Naive thymus-derived CD4-positive, alpha-beta T cell (primary cell): ENCODE measurements around the gene CNPY2. TPM values are rescaled to one million over a fixed set of nuclear protein-coding genes. Genes with fewer than 3 reads are reported as not detected.
A peak's percentile ranks its signal among the peaks of the same experiment; 100 is the strongest.
"Not testable (repeated sequence)": the region's sequence is repeated elsewhere in the genome, so short reads cannot be mapped to it uniquely, and the experiment has no call there.

Experiments
- ATAC-seq: fragments of 150-1000 bp; cut with Tn5 transposase; 2 replicates; pipeline ENCODE4 v1.10.0; 2021; ENCODE audit warnings: mild to moderate bottlenecking, moderate library complexity
- CTCF ChIA-PET: fragments of 350-600 bp; sonication (Branson Sonifier 250); formaldehyde crosslinking; loops from one replicate; lab custom pipeline; 2021; ENCODE audit warnings: antibody characterized with exemption; lab: Charles Lee
- POLR2A ChIA-PET: fragments of 350-600 bp; sonication (Branson Sonifier 250); formaldehyde crosslinking; loops from one replicate; lab custom pipeline; 2021; ENCODE audit warnings: antibody characterized with exemption, inconsistent platforms; lab: Charles Lee
- DNase-seq, 9 donors: peaks; one replicate each; pipeline versions ENCODE4 v3.0.0 to v3.0.0-alpha.2; 2020 to 2022; ENCODE audit warnings: mixed read lengths in 1 of 9
- H3K27ac ChIP-seq: one replicate; pipeline ENCODE4 v1.7.0; 2013; ENCODE audit warnings: mild to moderate bottlenecking, low read depth, low read length, moderate library complexity
- H3K27me3 ChIP-seq, 2 donors: one replicate each; pipeline ENCODE4 v1.7.0; 2013; ENCODE audit warnings: low read length in 2 of 2, mild to moderate bottlenecking in 2 of 2, moderate library complexity in 2 of 2; ENCODE audit not compliant: control insufficient read depth in 2 of 2, insufficient read depth in 2 of 2
- H3K36me3 ChIP-seq, 3 experiments: 1 replicate in 2 of 3; 2 replicates in 1 of 3; pipeline ENCODE4 v1.7.0; 2013; ENCODE audit warnings: low read length in 3 of 3, mild to moderate bottlenecking in 3 of 3, moderate library complexity in 1 of 3; ENCODE audit not compliant: insufficient read depth in 3 of 3, control insufficient read depth in 2 of 3
- H3K4me1 ChIP-seq, 2 donors: one replicate each; pipeline ENCODE4 v1.7.0; 2013; ENCODE audit warnings: low read length in 2 of 2, mild to moderate bottlenecking in 2 of 2, moderate library complexity in 1 of 2; ENCODE audit not compliant: control insufficient read depth in 2 of 2, insufficient read depth in 2 of 2
- H3K4me3 ChIP-seq: 2 replicates; pipeline ENCODE4 v1.7.0; 2013; ENCODE audit warnings: mild to moderate bottlenecking, low read length
- H3K9me3 ChIP-seq, 3 experiments: 1 replicate in 2 of 3; 2 replicates in 1 of 3; pipeline ENCODE4 v1.7.0; 2013; ENCODE audit warnings: low read length in 3 of 3; ENCODE audit not compliant: control insufficient read depth in 2 of 3
- H3K27ac Mint-ChIP-seq, 9 donors: one replicate each; pipeline ENCODE4 v1.8.0; 2020 to 2022; ENCODE audit warnings: mixed read lengths in 9 of 9, mild to moderate bottlenecking in 8 of 9, moderate library complexity in 5 of 9, inconsistent platforms in 2 of 9
- H3K27me3 Mint-ChIP-seq, 5 donors: one replicate each; pipeline ENCODE4 v1.8.0; 2021 to 2022; ENCODE audit warnings: mixed read lengths in 5 of 5, mild to moderate bottlenecking in 1 of 5
- H3K36me3 Mint-ChIP-seq, 5 donors: one replicate each; pipeline ENCODE4 v1.8.0; 2020 to 2022; ENCODE audit warnings: mixed read lengths in 5 of 5, mild to moderate bottlenecking in 3 of 5, inconsistent platforms in 1 of 5
- H3K4me1 Mint-ChIP-seq, 7 donors: one replicate each; pipeline ENCODE4 v1.8.0; 2020 to 2022; ENCODE audit warnings: mixed read lengths in 7 of 7, mild to moderate bottlenecking in 3 of 7, inconsistent platforms in 1 of 7
- H3K4me3 Mint-ChIP-seq, 10 donors: one replicate each; pipeline ENCODE4 v1.8.0; 2020 to 2022; ENCODE audit warnings: mild to moderate bottlenecking in 10 of 10, mixed read lengths in 10 of 10, moderate library complexity in 6 of 10, inconsistent platforms in 2 of 10
- H3K9me3 Mint-ChIP-seq, 11 donors: one replicate each; pipeline ENCODE4 v1.8.0; 2020 to 2022; ENCODE audit warnings: mixed read lengths in 11 of 11, mild to moderate bottlenecking in 4 of 11, inconsistent platforms in 1 of 11, moderate library complexity in 1 of 11
- intact Hi-C, 2 donors: fragments of 100-400 bp; cut with micrococcal nuclease; formaldehyde crosslinking; loops; one replicate each; pipeline ENCODE4 v1.15.1; 2023
- polyA plus RNA-seq, 2 donors: library from polyadenylated mRNA; unstranded; fragments of 300-500 nt; fragmentation: Illumina TruSeq; gene quantifications; one replicate each; pipeline ENCODE4 v1.2.3, GENCODE V29; 2021
- total RNA-seq, 6 experiments: library from RNA in 5 of 6; stranded (reverse) in 5 of 6; gene quantifications; 1 replicate in 5 of 6; 2 replicates in 1 of 6; pipeline ENCODE4 v1.2.3 and lab custom pipeline; 2021 to 2026

Gene CNPY2
- total and polyA plus RNA-seq, 7 experiments from 2014 or later, result 48.4 to 184 (median 89.9) TPM

GRCh38 chr12:56332512-56333196 lies 16.9 kb upstream of the CNPY2 start:
- peaks cover 0 to 2% (median 0%) of the 10 kb centered on the region in 5 donors for H3K27me3 Mint-ChIP-seq
- intact Hi-C loops, result loop anchor here in 1 of 2 donors (1.0 to 10.0 kb wide), 6 partner anchors 16 to 1412 kb away; partner anchors contain the start of genes CS, NABP2, RNF41 and SPRYD4
- DNase-seq (no peak), ATAC-seq (no peak)
- Histone ChIP-seq H3K36me3 (peaks cover 0 to 10% (median 0%) of the 10 kb centered on the region in 3 experiments), H3K4me1 (peaks cover 16 to 20% of the 10 kb centered on the region in 2 donors), H3K9me3 (no peaks in the 10 kb centered on the region), H3K4me3 (peak overlapping the region; percentile 93), H3K27me3 (no peaks in the 10 kb centered on the region), H3K27ac (peak overlapping the region; percentile 98)
- H3K4me1 Mint-ChIP-seq, result peaks cover 12 to 53% (median 36%) of the 10 kb centered on the region in 7 donors
- peak overlapping the region; percentile 97 to 100 (median 99) for H3K27ac Mint-ChIP-seq
- ChIA-PET POLR2A (interaction anchor here (0.7 to 9.8 kb wide), 15 partner anchors 9 to 503 kb away, joined by 3 to 156 read pairs (median 4); partner anchors contain the start of genes APOF, CNPY2, COQ10A and DNAJC14), CTCF (interaction anchor here (0.6 to 3.0 kb wide), 5 partner anchors 27 to 261 kb away, joined by 3 to 10 read pairs (median 5); partner anchors contain the start of genes RNF41 and STAT2)
- peaks cover 0 to 2% (median 0%) of the 10 kb centered on the region in 11 donors for H3K9me3 Mint-ChIP-seq
- peaks cover 0 to 14% (median 3%) of the 10 kb centered on the region in 5 donors for H3K36me3 Mint-ChIP-seq
- peak overlapping the region; percentile 89 to 99 (median 95) for H3K4me3 Mint-ChIP-seq

- Mint-ChIP-seq H3K27ac (peak overlapping the region in 4 of 9 donors; percentile 8 to 68 (median 26)), H3K4me1 (peaks cover 12 to 39% (median 25%) of the 10 kb centered on the region in 7 donors), H3K27me3 (peaks cover 0 to 2% (median 0%) of the 10 kb centered on the region in 5 donors), H3K4me3 (no peak overlapping the region), H3K9me3 (peaks cover 0 to 2% (median 0%) of the 10 kb centered on the region in 11 donors), H3K36me3 (peaks cover 5 to 25% (median 16%) of the 10 kb centered on the region in 5 donors)
- Histone ChIP-seq H3K27me3 (no peaks in the 10 kb centered on the region), H3K9me3 (no peaks in the 10 kb centered on the region), H3K4me3 (no peak overlapping the region), H3K4me1 (peaks cover 16 to 18% of the 10 kb centered on the region in 2 donors), H3K36me3 (peaks cover 0 to 27% (median 9%) of the 10 kb centered on the region in 3 experiments), H3K27ac (no peak overlapping the region)
- no peak for ATAC-seq
- no peak for DNase-seq
- ChIA-PET CTCF (interaction anchor here (0.5 to 0.7 kb wide), 2 partner anchors 63 to 175 kb away, joined by 3 read pairs; no protein-coding TSS in a partner anchor), POLR2A (interaction anchor here (0.7 to 9.8 kb wide), 4 partner anchors 22 to 205 kb away, joined by 3 to 156 read pairs (median 8); partner anchors contain the start of genes APOF and STAT2)
- intact Hi-C loops, result loop anchor here in 1 of 2 donors (5.0 to 10.0 kb wide), 3 partner anchors 109 to 1414 kb away; partner anchors contain the start of genes NABP2, RNF41, TIMELESS and TSPAN31
These were observed 15.2 kb upstream of the CNPY2 start for GRCh38 chr12:56330936-56331490.

- H3K9me3 Mint-ChIP-seq, result no peaks in the 10 kb centered on the region
These were observed 10.7 kb upstream of the CNPY2 start for GRCh38 chr12:56326533-56326932.

GRCh38 chr12:56326126-56326525 lies 10.3 kb upstream of the CNPY2 start:
- Mint-ChIP-seq H3K27ac (peak overlapping the region in 1 of 9 donors; percentile 34), H3K27me3 (no peaks in the 10 kb centered on the region), H3K4me1 (peaks cover 0 to 7% (median 4%) of the 10 kb centered on the region in 7 donors), H3K36me3 (peaks cover 28 to 48% (median 33%) of the 10 kb centered on the region in 5 donors), H3K9me3 (no peaks in the 10 kb centered on the region), H3K4me3 (peak overlapping the region in 1 of 10 donors; percentile 32)
- Histone ChIP-seq H3K4me1 (no peaks in the 10 kb centered on the region), H3K9me3 (no peaks in the 10 kb centered on the region), H3K27me3 (no peaks in the 10 kb centered on the region), H3K27ac (no peak overlapping the region), H3K36me3 (peaks cover 0 to 70% (median 31%) of the 10 kb centered on the region in 3 experiments), H3K4me3 (no peak overlapping the region)
- intact Hi-C loops, result no loop called here
- POLR2A ChIA-PET, result interaction anchor here (0.9 kb wide), 2 partner anchors 11 to 138 kb away, joined by 3 to 4 read pairs; no protein-coding TSS in a partner anchor
- CTCF ChIA-PET, result no interaction called here
- DNase-seq, result no peak
- ATAC-seq, result no peak

More at GRCh38 chr12:56326533-56326932, 10.7 kb upstream of the CNPY2 start:
- no peak for DNase-seq
- Mint-ChIP-seq H3K27ac (peak overlapping the region in 1 of 9 donors; percentile 10), H3K27me3 (no peaks in the 10 kb centered on the region), H3K4me1 (peaks cover 0 to 8% (median 5%) of the 10 kb centered on the region in 7 donors), H3K36me3 (peaks cover 28 to 52% (median 33%) of the 10 kb centered on the region in 5 donors), H3K4me3 (no peak overlapping the region)
- intact Hi-C loops, result no loop called here
- Histone ChIP-seq H3K27ac (no peak overlapping the region), H3K4me1 (no peaks in the 10 kb centered on the region), H3K36me3 (peaks cover 0 to 70% (median 31%) of the 10 kb centered on the region in 3 experiments), H3K4me3 (no peak overlapping the region), H3K9me3 (no peaks in the 10 kb centered on the region), H3K27me3 (no peaks in the 10 kb centered on the region)
- ChIA-PET POLR2A (interaction anchor here (0.9 to 2.3 kb wide), 2 partner anchors 12 to 138 kb away, joined by 3 to 11 read pairs; partner anchors contain the start of gene IL23A), CTCF (no interaction called here)
- no peak for ATAC-seq

GRCh38 chr12:56324206-56324605 lies 8.4 kb upstream of the CNPY2 start:
- ATAC-seq, result no peak
- no peaks in the 10 kb centered on the region for H3K27me3 ChIP-seq
- POLR2A ChIA-PET, result interaction anchor here (0.6 to 1.9 kb wide), 4 partner anchors 8 to 175 kb away, joined by 5 to 7 read pairs (median 6); partner anchors contain the start of genes CNPY2, IL23A and PAN2
- Mint-ChIP-seq H3K36me3 (peaks cover 28 to 53% (median 33%) of the 10 kb centered on the region in 5 donors), H3K27me3 (no peaks in the 10 kb centered on the region), H3K9me3 (no peaks in the 10 kb centered on the region), H3K27ac (peak overlapping the region in 1 of 9 donors; percentile 20), H3K4me3 (no peak overlapping the region), H3K4me1 (peaks cover 0 to 7% (median 0%) of the 10 kb centered on the region in 7 donors)
- no peaks in the 10 kb centered on the region for H3K9me3 ChIP-seq
- H3K36me3 ChIP-seq, result peaks cover 0 to 79% (median 31%) of the 10 kb centered on the region in 3 experiments
- no peak overlapping the region for H3K27ac ChIP-seq
- no peaks in the 10 kb centered on the region for H3K4me1 ChIP-seq
- intact Hi-C loops, result no loop called here
- no peak for DNase-seq
- CTCF ChIA-PET, result no interaction called here
- H3K4me3 ChIP-seq, result no peak overlapping the region

- peaks cover 4 to 67% (median 25%) of the 10 kb centered on the region in 3 experiments for H3K36me3 ChIP-seq
- POLR2A ChIA-PET, result interaction anchor here (0.7 kb wide), 1 partner anchor 129 kb away, joined by 3 read pairs; no protein-coding TSS in a partner anchor
- H3K4me3 Mint-ChIP-seq, ATAC-seq, H3K27ac ChIP-seq, H3K9me3 ChIP-seq, H3K4me1 ChIP-seq, H3K9me3 Mint-ChIP-seq, intact Hi-C loops, H3K27me3 ChIP-seq, H3K4me1 Mint-ChIP-seq, H3K27ac Mint-ChIP-seq, DNase-seq, H3K4me3 ChIP-seq, H3K27me3 Mint-ChIP-seq: not testable (repeated sequence)
- peaks cover 23 to 41% (median 30%) of the 10 kb centered on the region in 5 donors for H3K36me3 Mint-ChIP-seq
- CTCF ChIA-PET, result interaction anchor here (1.2 kb wide), 1 partner anchor 90 kb away, joined by 6 read pairs; no protein-coding TSS in a partner anchor
These were observed 5.8 kb upstream of the CNPY2 start for GRCh38 chr12:56321610-56322009.
